Natural killer cell treated with Interleukin-12 subunit alpha and Interleukin-12 subunit beta and Interleukin-15 and Interleukin-18, amount 100 ng/mL, for 72 hours (primary cell): Measurements from ENCODE around the gene HIVEP2. TPM values are rescaled to one million over a fixed set of nuclear protein-coding genes. Genes with fewer than 3 reads are reported as not detected.

ENCODE experiments used
- ATAC-seq, 2 donors: fragments of 150-1000 bp; cut with Tn5 transposase in 1 of 2; sonication (Bioruptor Pico), chemical (Tn5 transposase) in 1 of 2; 2 replicates each; pipeline ENCODE4 v1.10.0; 2021
- DNase-seq: peaks from one replicate; pipeline ENCODE4 v3.0.0; 2022; ENCODE audit warnings: low spot score
- H3K27ac Mint-ChIP-seq, 2 donors: 1 replicate in 1 of 2; 2 replicates in 1 of 2; pipeline ENCODE4 v1.8.0; 2022; ENCODE audit warnings: mixed read lengths in 2 of 2, mild to moderate bottlenecking in 1 of 2, moderate library complexity in 1 of 2
- H3K27me3 Mint-ChIP-seq, 2 donors: 1 replicate in 1 of 2; 2 replicates in 1 of 2; pipeline ENCODE4 v1.8.0; 2022; ENCODE audit warnings: mixed read lengths in 2 of 2
- H3K36me3 Mint-ChIP-seq: one replicate; pipeline ENCODE4 v1.8.0; 2022; ENCODE audit warnings: mixed read lengths
- H3K4me1 Mint-ChIP-seq, 2 donors: 1 replicate in 1 of 2; 2 replicates in 1 of 2; pipeline ENCODE4 v1.8.0; 2022; ENCODE audit warnings: low read depth in 2 of 2, mixed read lengths in 2 of 2, mild to moderate bottlenecking in 1 of 2
- H3K4me3 Mint-ChIP-seq: one replicate; pipeline ENCODE4 v1.8.0; 2022; ENCODE audit warnings: mixed read lengths
- H3K9me3 Mint-ChIP-seq: 2 replicates; pipeline ENCODE4 v1.8.0; 2022; ENCODE audit warnings: mixed read lengths
- total RNA-seq, 2 donors: library from RNA; stranded (reverse); gene quantifications; one replicate each; pipeline ENCODE4 v1.2.3, GENCODE V29; 2022

HIVEP2 gene
- total RNA-seq, 2 donors from 2014 or later, result 45.7 to 58.1 TPM

GRCh38 chr6:142842418-142843261 lies 102.3 kb downstream of the HIVEP2 start:
- Mint-ChIP-seq H3K4me3 (peak overlapping the region; percentile 80), H3K27me3 (no peaks in the 10 kb centered on the region), H3K9me3 (no peaks in the 10 kb centered on the region), H3K36me3 (no peaks in the 10 kb centered on the region), H3K4me1 (peaks cover 69 to 77% of the 10 kb centered on the region in 2 donors), H3K27ac (peak overlapping the region; percentile 100)
- peak; percentile 84 to 91 for ATAC-seq
- peak; percentile 74 for DNase-seq

GRCh38 chr6:142841915-142842314 lies 103.1 kb downstream of the HIVEP2 start:
- peak overlapping the region; percentile 100 for H3K27ac Mint-ChIP-seq
- H3K4me1 Mint-ChIP-seq, result peaks cover 70 to 77% of the 10 kb centered on the region in 2 donors
- no peaks in the 10 kb centered on the region for H3K9me3 Mint-ChIP-seq
- H3K4me3 Mint-ChIP-seq, result peak overlapping the region; percentile 80
- H3K27me3 Mint-ChIP-seq, result no peaks in the 10 kb centered on the region
- no peaks in the 10 kb centered on the region for H3K36me3 Mint-ChIP-seq
- ATAC-seq (no peak), DNase-seq (no peak)

GRCh38 chr6:142839686-142840040 lies 105.3 kb downstream of the HIVEP2 start:
- peaks cover 11% of the 10 kb centered on the region for H3K36me3 Mint-ChIP-seq
- no peaks in the 10 kb centered on the region for H3K27me3 Mint-ChIP-seq
- no peak for ATAC-seq
- peak overlapping the region; percentile 37 to 86 for H3K27ac Mint-ChIP-seq
- H3K4me1 Mint-ChIP-seq, result peaks cover 56 to 61% of the 10 kb centered on the region in 2 donors
- DNase-seq, result no peak
- no peaks in the 10 kb centered on the region for H3K9me3 Mint-ChIP-seq
- H3K4me3 Mint-ChIP-seq, result no peak overlapping the region

- ATAC-seq (no peak), DNase-seq (no peak)
- H3K4me1 Mint-ChIP-seq, result peaks cover 50 to 55% of the 10 kb centered on the region in 2 donors
- H3K27me3 Mint-ChIP-seq, result no peaks in the 10 kb centered on the region
- H3K27ac Mint-ChIP-seq, result peak overlapping the region; percentile 37 to 86
- peak overlapping the region; percentile 16 for H3K4me3 Mint-ChIP-seq
- no peaks in the 10 kb centered on the region for H3K9me3 Mint-ChIP-seq
- H3K36me3 Mint-ChIP-seq, result peaks cover 11% of the 10 kb centered on the region
Measured at GRCh38 chr6:142838821-142839685, 105.9 kb downstream of the HIVEP2 start.

- H3K4me3 Mint-ChIP-seq, result no peak overlapping the region
- peaks cover 39 to 45% of the 10 kb centered on the region in 2 donors for H3K4me1 Mint-ChIP-seq
- H3K27ac Mint-ChIP-seq, result peak overlapping the region in 1 of 2 donors; percentile 37
- H3K36me3 Mint-ChIP-seq, result peaks cover 18% of the 10 kb centered on the region
- ATAC-seq (no peak), DNase-seq (no peak)
- no peaks in the 10 kb centered on the region for H3K27me3 Mint-ChIP-seq
- no peaks in the 10 kb centered on the region for H3K9me3 Mint-ChIP-seq
Measured at GRCh38 chr6:142835787-142836535, 109.0 kb downstream of the HIVEP2 start.

- Mint-ChIP-seq H3K27me3 (no peaks in the 10 kb centered on the region), H3K4me3 (no peak overlapping the region), H3K9me3 (no peaks in the 10 kb centered on the region), H3K4me1 (peaks cover 43 to 50% of the 10 kb centered on the region in 2 donors), H3K27ac (peak overlapping the region in 1 of 2 donors; percentile 37), H3K36me3 (peaks cover 18% of the 10 kb centered on the region)
- no peak for ATAC-seq
- DNase-seq, result no peak
Measured at GRCh38 chr6:142834853-142835252, 110.1 kb downstream of the HIVEP2 start.

- Mint-ChIP-seq H3K36me3 (peaks cover 25% of the 10 kb centered on the region), H3K4me3 (no peak overlapping the region), H3K4me1 (peaks cover 41 to 49% of the 10 kb centered on the region in 2 donors), H3K27ac (peak overlapping the region in 1 of 2 donors; percentile 41), H3K9me3 (no peaks in the 10 kb centered on the region), H3K27me3 (no peaks in the 10 kb centered on the region)
- DNase-seq, result no peak
- ATAC-seq, result no peak
Measured at GRCh38 chr6:142833798-142834197, 111.2 kb downstream of the HIVEP2 start.

GRCh38 chr6:142833054-142833453 lies 111.9 kb downstream of the HIVEP2 start:
- ATAC-seq, result peak; percentile 71 to 79
- Mint-ChIP-seq H3K9me3 (no peaks in the 10 kb centered on the region), H3K4me1 (peaks cover 36 to 45% of the 10 kb centered on the region in 2 donors), H3K4me3 (peak overlapping the region; percentile 34), H3K27ac (peak overlapping the region; percentile 41 to 49), H3K36me3 (peaks cover 26% of the 10 kb centered on the region), H3K27me3 (no peaks in the 10 kb centered on the region)
- no peak for DNase-seq

- DNase-seq (no peak), ATAC-seq (no peak)
- Mint-ChIP-seq H3K27ac (peak overlapping the region in 1 of 2 donors; percentile 9), H3K4me3 (no peak overlapping the region), H3K4me1 (peaks cover 29 to 42% of the 10 kb centered on the region in 2 donors), H3K27me3 (no peaks in the 10 kb centered on the region), H3K9me3 (no peaks in the 10 kb centered on the region), H3K36me3 (peaks cover 24% of the 10 kb centered on the region)
Measured at GRCh38 chr6:142830807-142831206, 114.2 kb downstream of the HIVEP2 start.

- H3K9me3 Mint-ChIP-seq, result no peaks in the 10 kb centered on the region
- H3K4me1 Mint-ChIP-seq, result peaks cover 29 to 38% of the 10 kb centered on the region in 2 donors
- H3K36me3 Mint-ChIP-seq, result peaks cover 18% of the 10 kb centered on the region
- no peaks in the 10 kb centered on the region for H3K27me3 Mint-ChIP-seq
- ATAC-seq (no peak), DNase-seq (no peak)
- no peak overlapping the region for H3K4me3 Mint-ChIP-seq
- peak overlapping the region in 1 of 2 donors; percentile 9 for H3K27ac Mint-ChIP-seq
Measured at GRCh38 chr6:142830116-142830710, 114.8 kb downstream of the HIVEP2 start.

GRCh38 chr6:142829556-142829955 lies 115.4 kb downstream of the HIVEP2 start:
- Mint-ChIP-seq H3K4me1 (peaks cover 29 to 35% of the 10 kb centered on the region in 2 donors), H3K27ac (no peak overlapping the region), H3K36me3 (peaks cover 15% of the 10 kb centered on the region), H3K4me3 (no peak overlapping the region), H3K9me3 (no peaks in the 10 kb centered on the region), H3K27me3 (no peaks in the 10 kb centered on the region)
- DNase-seq (no peak), ATAC-seq (no peak)

- Mint-ChIP-seq H3K27me3 (no peaks in the 10 kb centered on the region), H3K4me1 (peaks cover 25 to 37% of the 10 kb centered on the region in 2 donors), H3K36me3 (peaks cover 9% of the 10 kb centered on the region), H3K27ac (peak overlapping the region in 1 of 2 donors; percentile 20), H3K4me3 (no peak overlapping the region), H3K9me3 (no peaks in the 10 kb centered on the region)
- DNase-seq, result no peak
- no peak for ATAC-seq
Measured at GRCh38 chr6:142827991-142828390, 117.0 kb downstream of the HIVEP2 start.

GRCh38 chr6:142827369-142827768 lies 117.6 kb downstream of the HIVEP2 start:
- H3K4me1 Mint-ChIP-seq, result peaks cover 25 to 37% of the 10 kb centered on the region in 2 donors
- H3K4me3 Mint-ChIP-seq, result no peak overlapping the region
- H3K27ac Mint-ChIP-seq, result no peak overlapping the region
- no peaks in the 10 kb centered on the region for H3K9me3 Mint-ChIP-seq
- DNase-seq (no peak), ATAC-seq (no peak)
- H3K36me3 Mint-ChIP-seq, result peaks cover 12% of the 10 kb centered on the region
- H3K27me3 Mint-ChIP-seq, result no peaks in the 10 kb centered on the region
